Measurements from ENCODE around the gene COL4A2. TPM values are rescaled to one million over a fixed set of nuclear protein-coding genes. Genes with fewer than 3 reads are reported as not detected.

The COL4A2 gene
- polyA plus RNA-seq, 2 of the 4 experiments (the other 2 are of a cell fraction), result 46.9 to 119 TPM

DNA sequence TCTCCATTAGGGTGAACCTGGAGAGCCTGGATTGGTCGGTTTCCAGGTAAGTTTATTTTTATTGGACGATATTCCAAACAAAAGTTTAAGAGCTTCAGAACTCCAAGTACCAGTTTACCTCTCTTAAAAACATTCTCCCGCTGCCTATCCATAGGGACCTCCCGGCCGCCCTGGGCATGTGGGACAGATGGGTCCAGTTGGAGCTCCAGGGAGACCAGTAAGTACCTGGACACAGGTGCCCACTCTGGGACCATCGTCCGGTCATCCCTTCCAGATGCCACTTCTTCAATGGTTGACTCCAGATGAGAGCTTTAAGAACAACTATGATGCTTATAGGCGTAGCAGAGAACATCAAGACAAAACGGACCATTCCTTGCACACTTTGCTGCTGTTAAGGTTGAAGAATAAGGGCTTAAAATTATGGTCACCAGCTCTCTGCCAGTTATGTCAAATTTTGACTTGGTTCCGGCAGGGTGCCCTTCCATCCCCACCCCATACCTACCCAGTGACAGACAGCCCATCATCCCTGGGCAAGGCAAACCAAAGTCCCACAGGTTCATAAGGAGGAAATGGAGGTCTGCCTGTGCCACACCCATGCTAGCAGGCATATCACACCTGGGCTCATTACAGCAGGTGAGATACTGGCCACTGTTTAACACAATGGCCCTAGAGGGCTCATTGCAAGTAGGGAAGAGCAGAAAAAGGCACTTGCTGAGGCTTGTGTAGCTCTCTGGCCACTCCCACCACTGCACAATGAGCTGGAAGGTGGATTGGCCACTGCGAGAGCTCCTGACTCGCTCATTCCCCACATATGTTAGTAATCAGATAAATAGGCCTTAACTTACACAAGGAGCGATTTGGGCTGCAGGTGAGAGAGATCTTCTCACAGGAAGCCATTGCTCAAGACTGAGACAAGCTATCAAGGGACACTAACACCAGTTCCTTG lies 123.6 kb downstream of the COL4A2 start:
- 90% methylated on average over 13 of the region's 13 CpGs for WGBS (ENCODE audit: missing lambda C conversion rate)
- TF ChIP-seq GATA3 (IDR thresholded peaks at IDR 0.05; ENCODE audit: borderline replicate concordance) (no peak), RNF2 (IDR thresholded peaks at IDR 0.05; ENCODE audit: borderline replicate concordance, low read depth) (no peak), KDM1A (IDR thresholded peaks at IDR 0.05; ENCODE audit: low read depth) (no peak), MYC (IDR thresholded peaks at IDR 0.05; ENCODE audit: borderline replicate concordance, low read length) (no peak), FOXS1 (CRISPR knock-in tag; IDR thresholded peaks at IDR 0.05) (no peak), SMC3 (IDR thresholded peaks at IDR 0.05) (no peak), CHD2 (IDR thresholded peaks at IDR 0.05; ENCODE audit: low read length, partially characterized antibody) (no peak), CBX8 (IDR thresholded peaks at IDR 0.05) (no peak), PHF8 (IDR thresholded peaks at IDR 0.05; ENCODE audit: borderline replicate concordance, low read depth) (no peak), JUNB (IDR thresholded peaks at IDR 0.05) (no peak)
- TF ChIP-seq, protein P1, sequence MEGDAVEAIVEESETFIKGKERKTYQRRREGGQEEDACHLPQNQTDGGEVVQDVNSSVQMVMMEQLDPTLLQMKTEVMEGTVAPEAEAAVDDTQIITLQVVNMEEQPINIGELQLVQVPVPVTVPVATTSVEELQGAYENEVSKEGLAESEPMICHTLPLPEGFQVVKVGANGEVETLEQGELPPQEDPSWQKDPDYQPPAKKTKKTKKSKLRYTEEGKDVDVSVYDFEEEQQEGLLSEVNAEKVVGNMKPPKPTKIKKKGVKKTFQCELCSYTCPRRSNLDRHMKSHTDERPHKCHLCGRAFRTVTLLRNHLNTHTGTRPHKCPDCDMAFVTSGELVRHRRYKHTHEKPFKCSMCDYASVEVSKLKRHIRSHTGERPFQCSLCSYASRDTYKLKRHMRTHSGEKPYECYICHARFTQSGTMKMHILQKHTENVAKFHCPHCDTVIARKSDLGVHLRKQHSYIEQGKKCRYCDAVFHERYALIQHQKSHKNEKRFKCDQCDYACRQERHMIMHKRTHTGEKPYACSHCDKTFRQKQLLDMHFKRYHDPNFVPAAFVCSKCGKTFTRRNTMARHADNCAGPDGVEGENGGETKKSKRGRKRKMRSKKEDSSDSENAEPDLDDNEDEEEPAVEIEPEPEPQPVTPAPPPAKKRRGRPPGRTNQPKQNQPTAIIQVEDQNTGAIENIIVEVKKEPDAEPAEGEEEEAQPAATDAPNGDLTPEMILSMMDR (IDR thresholded peaks at IDR 0.05), result no peak
- TF ChIP-seq, protein P2, sequence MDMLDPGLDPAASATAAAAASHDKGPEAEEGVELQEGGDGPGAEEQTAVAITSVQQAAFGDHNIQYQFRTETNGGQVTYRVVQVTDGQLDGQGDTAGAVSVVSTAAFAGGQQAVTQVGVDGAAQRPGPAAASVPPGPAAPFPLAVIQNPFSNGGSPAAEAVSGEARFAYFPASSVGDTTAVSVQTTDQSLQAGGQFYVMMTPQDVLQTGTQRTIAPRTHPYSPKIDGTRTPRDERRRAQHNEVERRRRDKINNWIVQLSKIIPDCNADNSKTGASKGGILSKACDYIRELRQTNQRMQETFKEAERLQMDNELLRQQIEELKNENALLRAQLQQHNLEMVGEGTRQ (IDR thresholded peaks at IDR 0.05), result no peak
- TF ChIP-seq, protein P3, sequence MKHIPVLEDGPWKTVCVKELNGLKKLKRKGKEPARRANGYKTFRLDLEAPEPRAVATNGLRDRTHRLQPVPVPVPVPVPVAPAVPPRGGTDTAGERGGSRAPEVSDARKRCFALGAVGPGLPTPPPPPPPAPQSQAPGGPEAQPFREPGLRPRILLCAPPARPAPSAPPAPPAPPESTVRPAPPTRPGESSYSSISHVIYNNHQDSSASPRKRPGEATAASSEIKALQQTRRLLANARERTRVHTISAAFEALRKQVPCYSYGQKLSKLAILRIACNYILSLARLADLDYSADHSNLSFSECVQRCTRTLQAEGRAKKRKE (CRISPR knock-in tag; IDR thresholded peaks at IDR 0.05; ENCODE audit: low read depth), result no peak
- no peak overlapping the region for H3K4me3 ChIP-seq
- CTCF ChIA-PET, result interaction anchor here (0.9 kb wide), 1 partner anchor 24 kb away, joined by 3 read pairs; no protein-coding TSS in a partner anchor
- ATAC-seq (no peak), DNase-seq (ENCODE audit: low read depth in 1 of 2, low spot score in 1 of 2) (no peak), FAIRE-seq (no peak)
- H3K4me1 ChIP-seq, result no peaks in the 10 kb centered on the region
- H3K27ac ChIP-seq, result no peak overlapping the region
- H3K9me3 ChIP-seq, result no peaks in the 10 kb centered on the region
- POLR2A ChIA-PET, result no interaction called here
- no peak overlapping the region for H3K4me2 ChIP-seq

DNA sequence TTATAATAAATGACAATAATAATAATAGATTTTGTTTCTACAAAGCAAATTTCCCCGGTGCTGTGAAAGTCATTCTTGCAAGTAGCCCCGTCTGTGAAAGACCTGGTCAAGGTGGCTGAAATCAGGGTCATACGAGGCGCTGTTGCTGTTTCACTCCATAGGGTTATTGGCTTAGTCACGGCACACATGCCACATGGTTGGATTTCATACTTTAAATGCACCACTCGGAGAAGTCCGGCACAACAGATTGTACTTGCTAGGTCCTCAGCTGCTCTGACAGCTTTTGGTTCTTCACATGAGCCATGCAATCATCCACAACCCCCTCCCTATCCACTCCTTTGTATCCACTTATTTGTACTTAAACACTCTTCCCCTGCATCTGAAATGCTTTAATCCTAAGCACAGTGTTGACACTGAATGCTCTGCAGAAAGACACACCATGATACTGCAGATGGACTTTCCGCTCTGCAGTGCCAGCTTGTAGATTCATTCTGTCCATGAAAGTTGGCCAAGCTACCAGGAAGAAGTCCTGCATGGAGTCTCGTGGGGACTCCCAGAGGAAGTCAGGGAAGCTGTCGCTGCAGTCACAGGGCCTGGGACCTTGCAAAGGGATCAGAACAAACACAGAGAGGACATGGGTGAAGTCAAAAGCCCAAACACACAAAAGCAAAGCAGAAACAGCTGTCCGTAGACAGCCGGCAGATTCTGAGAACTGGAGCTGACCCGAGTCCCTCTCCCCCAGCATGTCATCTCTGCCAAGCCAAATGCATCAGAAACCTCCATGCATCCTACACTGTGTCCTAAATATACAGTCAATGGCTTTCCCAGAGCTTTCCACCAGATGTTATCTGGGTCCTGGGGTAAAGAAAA lies 124.6 kb downstream of the COL4A2 start:
- ChIA-PET POLR2A (no interaction called here), CTCF (interaction anchor here (0.7 to 0.9 kb wide), 2 partner anchors 24 to 179 kb away, joined by 3 to 4 read pairs; no protein-coding TSS in a partner anchor)
- Histone ChIP-seq H3K27ac (no peak overlapping the region), H3K4me1 (no peaks in the 10 kb centered on the region), H3K4me2 (no peak overlapping the region), H3K9me3 (no peaks in the 10 kb centered on the region), H3K4me3 (no peak overlapping the region)
- DNase-seq (ENCODE audit: low read depth in 1 of 2, low spot score in 1 of 2), result no peak
- FAIRE-seq, result no peak
- TF ChIP-seq MAFK (IDR thresholded peaks at IDR 0.05; ENCODE audit: partially characterized antibody) (no peak), RARB (CRISPR knock-in tag; IDR thresholded peaks at IDR 0.05) (no peak), TP53 (CRISPR knock-in tag; IDR thresholded peaks at IDR 0.05) (no peak), ZSCAN20 (CRISPR knock-in tag; IDR thresholded peaks at IDR 0.05) (no peak), HOXB5 (CRISPR knock-in tag; IDR thresholded peaks at IDR 0.05) (no peak)
- TF ChIP-seq, protein P4, sequence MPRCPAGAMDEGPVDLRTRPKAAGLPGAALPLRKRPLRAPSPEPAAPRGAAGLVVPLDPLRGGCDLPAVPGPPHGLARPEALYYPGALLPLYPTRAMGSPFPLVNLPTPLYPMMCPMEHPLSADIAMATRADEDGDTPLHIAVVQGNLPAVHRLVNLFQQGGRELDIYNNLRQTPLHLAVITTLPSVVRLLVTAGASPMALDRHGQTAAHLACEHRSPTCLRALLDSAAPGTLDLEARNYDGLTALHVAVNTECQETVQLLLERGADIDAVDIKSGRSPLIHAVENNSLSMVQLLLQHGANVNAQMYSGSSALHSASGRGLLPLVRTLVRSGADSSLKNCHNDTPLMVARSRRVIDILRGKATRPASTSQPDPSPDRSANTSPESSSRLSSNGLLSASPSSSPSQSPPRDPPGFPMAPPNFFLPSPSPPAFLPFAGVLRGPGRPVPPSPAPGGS (IDR thresholded peaks at IDR 0.05), result no peak
- TF ChIP-seq, protein P5, sequence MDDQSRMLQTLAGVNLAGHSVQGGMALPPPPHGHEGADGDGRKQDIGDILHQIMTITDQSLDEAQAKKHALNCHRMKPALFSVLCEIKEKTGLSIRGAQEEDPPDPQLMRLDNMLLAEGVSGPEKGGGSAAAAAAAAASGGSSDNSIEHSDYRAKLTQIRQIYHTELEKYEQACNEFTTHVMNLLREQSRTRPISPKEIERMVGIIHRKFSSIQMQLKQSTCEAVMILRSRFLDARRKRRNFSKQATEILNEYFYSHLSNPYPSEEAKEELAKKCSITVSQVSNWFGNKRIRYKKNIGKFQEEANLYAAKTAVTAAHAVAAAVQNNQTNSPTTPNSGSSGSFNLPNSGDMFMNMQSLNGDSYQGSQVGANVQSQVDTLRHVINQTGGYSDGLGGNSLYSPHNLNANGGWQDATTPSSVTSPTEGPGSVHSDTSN (IDR thresholded peaks at IDR 0.05), result no peak
- TF ChIP-seq, protein P6, sequence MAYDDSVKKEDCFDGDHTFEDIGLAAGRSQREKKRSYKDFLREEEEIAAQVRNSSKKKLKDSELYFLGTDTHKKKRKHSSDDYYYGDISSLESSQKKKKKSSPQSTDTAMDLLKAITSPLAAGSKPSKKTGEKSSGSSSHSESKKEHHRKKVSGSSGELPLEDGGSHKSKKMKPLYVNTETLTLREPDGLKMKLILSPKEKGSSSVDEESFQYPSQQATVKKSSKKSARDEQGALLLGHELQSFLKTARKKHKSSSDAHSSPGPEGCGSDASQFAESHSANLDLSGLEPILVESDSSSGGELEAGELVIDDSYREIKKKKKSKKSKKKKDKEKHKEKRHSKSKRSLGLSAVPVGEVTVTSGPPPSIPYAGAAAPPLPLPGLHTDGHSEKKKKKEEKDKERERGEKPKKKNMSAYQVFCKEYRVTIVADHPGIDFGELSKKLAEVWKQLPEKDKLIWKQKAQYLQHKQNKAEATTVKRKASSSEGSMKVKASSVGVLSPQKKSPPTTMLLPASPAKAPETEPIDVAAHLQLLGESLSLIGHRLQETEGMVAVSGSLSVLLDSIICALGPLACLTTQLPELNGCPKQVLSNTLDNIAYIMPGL (CRISPR knock-in tag; IDR thresholded peaks at IDR 0.05; ENCODE audit: borderline replicate concordance), result no peak
- WGBS (ENCODE audit: missing lambda C conversion rate), result 81% methylated on average over 13 of the region's 13 CpGs
- ATAC-seq, result no peak
